A549 (cell line): ENCODE data around the gene LARP4. TPM values are rescaled to one million over a fixed set of nuclear protein-coding genes. Genes with fewer than 3 reads are reported as not detected.
A peak's percentile ranks its signal among the peaks of the same experiment; 100 is the strongest.

ENCODE experiments used
- ATAC-seq, 2 experiments: fragments of 200-7000 bp in 1 of 2; fragments of >200 bp in 1 of 2; cut with Nextera tagmentation in 1 of 2; cut with Tn5 transposase in 1 of 2; 3 replicates each; pipeline versions ENCODE4 v1.8.0 to v1.9.1; 2018 to 2020; ENCODE audit warnings: mild to moderate bottlenecking in 1 of 2, moderate library complexity in 1 of 2
- CTCF ChIA-PET: fragments of 300-600 bp; sonication (Branson Sonifier 250); formaldehyde crosslinking; extraction: SDS; loops from one replicate; lab custom pipeline; 2021; ENCODE audit warnings: antibody characterized with exemption, inconsistent platforms; lab: Yijun Ruan, JAX
- POLR2A ChIA-PET: fragments of 350-600 bp; formaldehyde crosslinking; extraction: SDS; loops from one replicate; lab custom pipeline; 2021; ENCODE audit warnings: antibody characterized with exemption, inconsistent platforms; lab: Yijun Ruan, JAX
- DNase-seq, 2 experiments: peaks; one replicate each; pipeline versions ENCODE4 v3.0.0 to v3.0.0-alpha.2; 2011 to 2016; ENCODE audit warnings: low read depth in 1 of 2, low spot score in 1 of 2
- FAIRE-seq: peaks from 2 replicates; lab custom pipeline; 2011; peaks lifted over from hg19 to GRCh38; lab: Jason Lieb, UNC
- H3K27ac ChIP-seq, 2 experiments: fragments of >200 bp; sonication (Bioruptor Twin); formaldehyde crosslinking; 3 replicates each; pipeline ENCODE4 v1.5.1; 2016 to 2017
- H3K4me1 ChIP-seq: fragments of >200 bp; sonication (Bioruptor Twin); formaldehyde crosslinking; 3 replicates; pipeline ENCODE4 v1.6.1; 2016
- H3K4me2 ChIP-seq: fragments of >200 bp; sonication (Bioruptor Twin); formaldehyde crosslinking; 3 replicates; pipeline ENCODE4 v1.6.1; 2016
- H3K4me3 ChIP-seq: fragments of >200 bp; sonication (Bioruptor Twin); formaldehyde crosslinking; 3 replicates; pipeline ENCODE4 v1.5.1; 2016
- H3K9me3 ChIP-seq: fragments of >200 bp; sonication (Bioruptor Twin); formaldehyde crosslinking; 3 replicates; pipeline ENCODE4 v1.6.1; 2016
- BCL3 ChIP-seq: fragments of >200 bp; sonication (Bioruptor Twin); formaldehyde crosslinking; IDR thresholded peaks from 3 replicates; pipeline ENCODE4 v1.6.1; 2016
- BHLHE40 ChIP-seq: IDR thresholded peaks from 2 replicates; pipeline ENCODE4 v1.6.1; 2012; ENCODE audit warnings: low read depth, low read length, inconsistent platforms
- CTCF ChIP-seq: fragments of >200 bp; sonication (Bioruptor Twin); formaldehyde crosslinking; IDR thresholded peaks from 3 replicates; pipeline ENCODE4 v1.5.1; 2016
- ESRRA ChIP-seq: fragments of 150-350 bp; IDR thresholded peaks from 2 replicates; pipeline ENCODE4 v1.6.1; 2014; ENCODE audit warnings: mild to moderate bottlenecking, low read length, borderline replicate concordance
- FOSL2 ChIP-seq, 2 experiments: fragments of 450-650 bp in 1 of 2; fragments of >200 bp in 1 of 2; sonication (Bioruptor Twin) in 1 of 2; formaldehyde crosslinking; IDR thresholded peaks; 2 replicates each; pipeline versions ENCODE4 v1.5.0 to v1.6.1; 2016 to 2020; ENCODE audit warnings: mild to moderate bottlenecking in 1 of 2, moderate library complexity in 1 of 2
- FOXS1 ChIP-seq: fragments of 250-450 bp; sonication (Bioruptor Pico); IDR thresholded peaks from 2 replicates; pipeline ENCODE4 v1.5.0; 2020; ENCODE audit warnings: mild to moderate bottlenecking, moderate library complexity
- GATA3 ChIP-seq: IDR thresholded peaks from 2 replicates; pipeline ENCODE4 v1.6.1; 2012; ENCODE audit warnings: borderline replicate concordance
- HDAC2 ChIP-seq: fragments of 200-600 bp; sonication (generic); IDR thresholded peaks from 2 replicates; pipeline ENCODE4 v1.6.1; 2016
- HOXA7 ChIP-seq: fragments of 250-450 bp; sonication (Bioruptor Pico); IDR thresholded peaks from 2 replicates; pipeline ENCODE4 v1.5.0; 2020; ENCODE audit warnings: mild to moderate bottlenecking, moderate library complexity
- JUNB ChIP-seq: fragments of >200 bp; sonication (Bioruptor Twin); formaldehyde crosslinking; IDR thresholded peaks from 2 replicates; pipeline ENCODE4 v1.6.1; 2016
- MAFK ChIP-seq: fragments of 450-650 bp; IDR thresholded peaks from 2 replicates; pipeline ENCODE4 v1.6.1; 2014; ENCODE audit not compliant: partially characterized antibody
- MAZ ChIP-seq: fragments of 150-350 bp; IDR thresholded peaks from 2 replicates; pipeline ENCODE4 v1.6.1; 2014; ENCODE audit warnings: antibody characterized with exemption, low read depth, low read length, borderline replicate concordance
- NR3C1 ChIP-seq: fragments of >200 bp; sonication (Bioruptor Twin); formaldehyde crosslinking; IDR thresholded peaks from 3 replicates; pipeline ENCODE4 v1.6.1; 2017
- PHF8 ChIP-seq: fragments of 200-600 bp; sonication (generic); IDR thresholded peaks from 2 replicates; pipeline ENCODE4 v1.6.1; 2016; ENCODE audit warnings: low read depth, mild to moderate bottlenecking, antibody characterized with exemption, moderate library complexity, borderline replicate concordance
- RAD21 ChIP-seq, 2 experiments: fragments of >200 bp in 1 of 2; sonication (Bioruptor Twin) in 1 of 2; formaldehyde crosslinking in 1 of 2; IDR thresholded peaks in 1 of 2; conservative IDR thresholded peaks in 1 of 2; 2 replicates in 1 of 2; 3 replicates in 1 of 2; pipeline ENCODE4 v1.6.1; 2012 to 2018; ENCODE audit warnings: inconsistent platforms in 1 of 2
- RCOR1 ChIP-seq: fragments of 150-350 bp; IDR thresholded peaks from 2 replicates; pipeline ENCODE4 v1.6.1; 2014; ENCODE audit warnings: antibody characterized with exemption, low read length, low read depth
- RFX5 ChIP-seq: fragments of 450-650 bp; IDR thresholded peaks from 2 replicates; pipeline ENCODE4 v1.7.1; 2014; ENCODE audit warnings: antibody characterized with exemption, mild to moderate bottlenecking, moderate library complexity
- SMC3 ChIP-seq: fragments of >200 bp; sonication (Bioruptor Twin); formaldehyde crosslinking; IDR thresholded peaks from 3 replicates; pipeline ENCODE4 v1.6.1; 2018; ENCODE audit warnings: inconsistent platforms
- SREBF2 ChIP-seq: fragments of 450-650 bp; IDR thresholded peaks from 2 replicates; pipeline ENCODE4 v1.6.1; 2014; ENCODE audit warnings: mild to moderate bottlenecking, moderate library complexity
- TFCP2L1 ChIP-seq: fragments of 250-450 bp; sonication (Bioruptor Pico); IDR thresholded peaks from 2 replicates; pipeline ENCODE4 v1.5.0; 2021; ENCODE audit warnings: mild to moderate bottlenecking
- ZC3H11A ChIP-seq: fragments of 450-650 bp; IDR thresholded peaks from 2 replicates; pipeline ENCODE4 v1.6.1; 2014; ENCODE audit warnings: antibody characterized with exemption, mild to moderate bottlenecking
- WGBS: methylation state at CpG from one replicate; pipeline ENCODE4 v1.1.6; 2017; ENCODE audit errors: missing lambda C conversion rate; 5-methylcytosine and 5-hydroxymethylcytosine counted together
- polyA minus RNA-seq: library from RNA; depleted of rRNA, polyadenylated mRNA; stranded (reverse); fragments of >200 nt; gene quantifications from 2 replicates; pipeline ENCODE4 v1.2.3, GENCODE V29; 2011; rRNA and poly(A)+ RNA removed
- polyA plus RNA-seq, 4 experiments: library from polyadenylated mRNA; depleted of rRNA in 3 of 4; stranded (reverse); fragments of >200 nt; fragmentation: RNase III in 1 of 4; extraction: RNeasy Plus Mini Kit Qiagen cat#74134 plus additional on column Dnase treatment in 1 of 4; gene quantifications; 2 replicates in 3 of 4; 3 replicates in 1 of 4; pipeline ENCODE4 v1.2.3, GENCODE V29; 2011 to 2017
- TF ChIP-seq, protein P1 (sequence below): fragments of 250-450 bp; sonication (Bioruptor Pico); IDR thresholded peaks from 2 replicates; pipeline ENCODE4 v1.5.0; 2020; ENCODE audit warnings: low read depth, mild to moderate bottlenecking, moderate library complexity
- TF ChIP-seq, protein P2 (sequence below): fragments of 250-450 bp; sonication (Bioruptor Pico); IDR thresholded peaks from 2 replicates; pipeline ENCODE4 v1.5.0; 2021; ENCODE audit warnings: mild to moderate bottlenecking, moderate library complexity, borderline replicate concordance
- TF ChIP-seq, protein P3 (sequence below): fragments of >200 bp; sonication (Bioruptor Twin); formaldehyde crosslinking; IDR thresholded peaks from 2 replicates; pipeline ENCODE4 v1.6.1; 2016
- TF ChIP-seq, protein P4 (sequence below): fragments of 200-600 bp; sonication (generic); IDR thresholded peaks from 2 replicates; pipeline ENCODE4 v1.6.1; 2016; ENCODE audit warnings: antibody characterized with exemption, mild to moderate bottlenecking, moderate library complexity
- TF ChIP-seq, protein P5 (sequence below): fragments of 450-650 bp; IDR thresholded peaks from 2 replicates; pipeline ENCODE4 v1.6.1; 2014; ENCODE audit warnings: antibody characterized with exemption
- TF ChIP-seq, protein P6 (sequence below): IDR thresholded peaks from 2 replicates; pipeline ENCODE4 v1.6.1; 2012

Gene LARP4
- polyA plus RNA-seq (2011; rRNA removed) = 62.1 and 67.8 TPM in 2 replicates
- polyA plus RNA-seq (2012; cell fraction: cytosol; rRNA removed) = 13.5 and 15.9 TPM in 2 replicates
- polyA plus RNA-seq (2012; cell fraction: nucleus; rRNA removed) = 9.6 and 11.2 TPM in 2 replicates
- 36.4 to 40.3 TPM (median 38.2 TPM) in 3 replicates for polyA plus RNA-seq (2017; fragmentation: RNase III; extraction: RNeasy Plus Mini Kit Qiagen cat#74134 plus additional on column Dnase treatment)
- 44.4 and 51.0 TPM in 2 replicates for polyA minus RNA-seq

DNA sequence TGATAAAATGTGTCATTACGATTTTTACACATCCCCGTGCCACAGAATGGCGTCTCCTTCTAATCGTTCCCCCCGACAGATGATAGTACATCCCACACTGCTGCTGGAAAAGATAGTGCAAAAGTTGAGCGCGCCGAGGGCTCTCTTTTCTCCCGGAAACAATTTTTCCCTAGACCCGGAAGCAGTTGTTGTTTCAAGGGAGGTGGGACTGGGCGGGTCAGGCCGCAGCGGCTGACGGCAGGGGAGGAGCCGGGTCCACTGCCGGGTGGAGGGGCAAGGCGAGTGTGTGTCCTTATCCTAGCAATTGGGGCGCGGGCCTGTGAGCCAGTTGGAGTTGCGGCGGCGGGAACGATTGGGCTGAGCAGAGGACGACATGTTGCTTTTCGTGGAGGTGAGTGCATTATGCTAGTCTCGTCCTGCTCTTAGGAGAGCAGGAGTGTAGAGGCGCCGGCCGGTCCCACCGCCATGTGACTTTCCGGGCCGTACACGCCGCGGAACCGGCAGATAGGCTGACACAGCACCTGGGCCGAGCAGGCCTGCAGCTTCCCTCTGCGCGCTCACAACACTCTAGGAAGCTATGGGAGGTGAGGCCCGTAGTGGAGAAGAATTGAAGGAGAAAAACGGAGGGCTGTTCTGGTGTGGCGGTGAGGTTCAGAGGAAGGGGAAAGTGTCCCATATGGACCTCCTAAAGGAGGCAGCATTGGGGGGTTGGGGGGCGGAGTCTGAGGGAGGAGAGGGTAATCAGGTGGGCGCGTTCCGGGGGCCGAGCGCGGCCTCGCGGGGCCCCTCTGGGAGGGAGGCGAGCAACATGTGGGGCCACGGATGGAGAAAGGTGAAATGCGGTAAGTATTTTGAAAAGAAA lies at the start of gene LARP4:
Gene LARP4 (plus strand): TSS at position 248 of the 862 bp plus-strand sequence. CDS start 126 bp downstream, at position 374.
- ATAC-seq (peak; percentile 97 to 98), FAIRE-seq (no peak), DNase-seq (peak; percentile 96 to 97)
- Histone ChIP-seq H3K4me3 (peak within 1 kb of the TSS; percentile 91), H3K4me2 (peak within 1 kb of the TSS; percentile 78), H3K9me3 (no peaks in the 10 kb centered on the region), H3K4me1 (peaks cover 45% of the 10 kb centered on the region), H3K27ac (peak within 1 kb of the TSS; percentile 77 to 95)
- WGBS = 1% methylated on average over 54 of the region's 54 CpGs
- CTCF ChIA-PET = interaction anchor here (1.2 kb wide), 1 partner anchor 11 kb away, joined by 3 read pairs; no protein-coding TSS in a partner anchor
- POLR2A ChIA-PET = interaction anchor here (1.0 kb wide), 1 partner anchor 178 kb away, joined by 3 read pairs; no protein-coding TSS in a partner anchor
- TF ChIP-seq, protein P1, sequence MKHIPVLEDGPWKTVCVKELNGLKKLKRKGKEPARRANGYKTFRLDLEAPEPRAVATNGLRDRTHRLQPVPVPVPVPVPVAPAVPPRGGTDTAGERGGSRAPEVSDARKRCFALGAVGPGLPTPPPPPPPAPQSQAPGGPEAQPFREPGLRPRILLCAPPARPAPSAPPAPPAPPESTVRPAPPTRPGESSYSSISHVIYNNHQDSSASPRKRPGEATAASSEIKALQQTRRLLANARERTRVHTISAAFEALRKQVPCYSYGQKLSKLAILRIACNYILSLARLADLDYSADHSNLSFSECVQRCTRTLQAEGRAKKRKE = no peak
- TF ChIP-seq RAD21 (conservative IDR thresholded peaks at IDR 0.05 in 1 of 2, IDR thresholded peaks at IDR 0.05 in 1 of 2) (peak in 1 of 2 experiments; percentile 34; a peak in 1 of 5 replicates), BHLHE40 (peak; percentile 54), ESRRA (no peak), SMC3 (no peak), NR3C1 (no peak), PHF8 (peak; percentile 80), BCL3 (peak; percentile 86; the same call in 1 of the 3 replicates), MAZ (no peak), RCOR1 (no peak), ZC3H11A (no peak), FOSL2 (IDR thresholded peaks at IDR 0.05) (no peak), FOSL2 (CRISPR knock-in tag; IDR thresholded peaks at IDR 0.05) (peak; percentile 4; the same call in 1 of the 2 replicates), HOXA7 (no peak), RFX5 (0 out of 2 replicates have a peak, but pooled peaks have one; percentile 30), GATA3 (peak; percentile 20), HDAC2 (no peak), FOXS1 (CRISPR knock-in tag) (no peak), CTCF (no peak), MAFK (peak; percentile 79), SREBF2 (no peak), TFCP2L1 (no peak), JUNB (no peak)
- TF ChIP-seq, protein P2, sequence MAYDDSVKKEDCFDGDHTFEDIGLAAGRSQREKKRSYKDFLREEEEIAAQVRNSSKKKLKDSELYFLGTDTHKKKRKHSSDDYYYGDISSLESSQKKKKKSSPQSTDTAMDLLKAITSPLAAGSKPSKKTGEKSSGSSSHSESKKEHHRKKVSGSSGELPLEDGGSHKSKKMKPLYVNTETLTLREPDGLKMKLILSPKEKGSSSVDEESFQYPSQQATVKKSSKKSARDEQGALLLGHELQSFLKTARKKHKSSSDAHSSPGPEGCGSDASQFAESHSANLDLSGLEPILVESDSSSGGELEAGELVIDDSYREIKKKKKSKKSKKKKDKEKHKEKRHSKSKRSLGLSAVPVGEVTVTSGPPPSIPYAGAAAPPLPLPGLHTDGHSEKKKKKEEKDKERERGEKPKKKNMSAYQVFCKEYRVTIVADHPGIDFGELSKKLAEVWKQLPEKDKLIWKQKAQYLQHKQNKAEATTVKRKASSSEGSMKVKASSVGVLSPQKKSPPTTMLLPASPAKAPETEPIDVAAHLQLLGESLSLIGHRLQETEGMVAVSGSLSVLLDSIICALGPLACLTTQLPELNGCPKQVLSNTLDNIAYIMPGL (CRISPR knock-in tag) = no peak
- TF ChIP-seq, protein P3, sequence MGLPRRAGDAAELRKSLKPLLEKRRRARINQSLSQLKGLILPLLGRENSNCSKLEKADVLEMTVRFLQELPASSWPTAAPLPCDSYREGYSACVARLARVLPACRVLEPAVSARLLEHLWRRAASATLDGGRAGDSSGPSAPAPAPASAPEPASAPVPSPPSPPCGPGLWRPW = no peak
- TF ChIP-seq, protein P4, sequence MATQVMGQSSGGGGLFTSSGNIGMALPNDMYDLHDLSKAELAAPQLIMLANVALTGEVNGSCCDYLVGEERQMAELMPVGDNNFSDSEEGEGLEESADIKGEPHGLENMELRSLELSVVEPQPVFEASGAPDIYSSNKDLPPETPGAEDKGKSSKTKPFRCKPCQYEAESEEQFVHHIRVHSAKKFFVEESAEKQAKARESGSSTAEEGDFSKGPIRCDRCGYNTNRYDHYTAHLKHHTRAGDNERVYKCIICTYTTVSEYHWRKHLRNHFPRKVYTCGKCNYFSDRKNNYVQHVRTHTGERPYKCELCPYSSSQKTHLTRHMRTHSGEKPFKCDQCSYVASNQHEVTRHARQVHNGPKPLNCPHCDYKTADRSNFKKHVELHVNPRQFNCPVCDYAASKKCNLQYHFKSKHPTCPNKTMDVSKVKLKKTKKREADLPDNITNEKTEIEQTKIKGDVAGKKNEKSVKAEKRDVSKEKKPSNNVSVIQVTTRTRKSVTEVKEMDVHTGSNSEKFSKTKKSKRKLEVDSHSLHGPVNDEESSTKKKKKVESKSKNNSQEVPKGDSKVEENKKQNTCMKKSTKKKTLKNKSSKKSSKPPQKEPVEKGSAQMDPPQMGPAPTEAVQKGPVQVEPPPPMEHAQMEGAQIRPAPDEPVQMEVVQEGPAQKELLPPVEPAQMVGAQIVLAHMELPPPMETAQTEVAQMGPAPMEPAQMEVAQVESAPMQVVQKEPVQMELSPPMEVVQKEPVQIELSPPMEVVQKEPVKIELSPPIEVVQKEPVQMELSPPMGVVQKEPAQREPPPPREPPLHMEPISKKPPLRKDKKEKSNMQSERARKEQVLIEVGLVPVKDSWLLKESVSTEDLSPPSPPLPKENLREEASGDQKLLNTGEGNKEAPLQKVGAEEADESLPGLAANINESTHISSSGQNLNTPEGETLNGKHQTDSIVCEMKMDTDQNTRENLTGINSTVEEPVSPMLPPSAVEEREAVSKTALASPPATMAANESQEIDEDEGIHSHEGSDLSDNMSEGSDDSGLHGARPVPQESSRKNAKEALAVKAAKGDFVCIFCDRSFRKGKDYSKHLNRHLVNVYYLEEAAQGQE = no peak
- TF ChIP-seq, protein P5, sequence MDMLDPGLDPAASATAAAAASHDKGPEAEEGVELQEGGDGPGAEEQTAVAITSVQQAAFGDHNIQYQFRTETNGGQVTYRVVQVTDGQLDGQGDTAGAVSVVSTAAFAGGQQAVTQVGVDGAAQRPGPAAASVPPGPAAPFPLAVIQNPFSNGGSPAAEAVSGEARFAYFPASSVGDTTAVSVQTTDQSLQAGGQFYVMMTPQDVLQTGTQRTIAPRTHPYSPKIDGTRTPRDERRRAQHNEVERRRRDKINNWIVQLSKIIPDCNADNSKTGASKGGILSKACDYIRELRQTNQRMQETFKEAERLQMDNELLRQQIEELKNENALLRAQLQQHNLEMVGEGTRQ = peak; percentile 58
- TF ChIP-seq, protein P6, sequence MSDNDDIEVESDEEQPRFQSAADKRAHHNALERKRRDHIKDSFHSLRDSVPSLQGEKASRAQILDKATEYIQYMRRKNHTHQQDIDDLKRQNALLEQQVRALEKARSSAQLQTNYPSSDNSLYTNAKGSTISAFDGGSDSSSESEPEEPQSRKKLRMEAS = peak; percentile 95
